Measurements from ENCODE around the gene ING1. TPM values are rescaled to one million over a fixed set of nuclear protein-coding genes. Genes with fewer than 3 reads are reported as not detected.

ING1 gene
- total RNA-seq, 6 donors from 2014 or later = 11.8 to 31.4 (median 17.9) TPM

DNA sequence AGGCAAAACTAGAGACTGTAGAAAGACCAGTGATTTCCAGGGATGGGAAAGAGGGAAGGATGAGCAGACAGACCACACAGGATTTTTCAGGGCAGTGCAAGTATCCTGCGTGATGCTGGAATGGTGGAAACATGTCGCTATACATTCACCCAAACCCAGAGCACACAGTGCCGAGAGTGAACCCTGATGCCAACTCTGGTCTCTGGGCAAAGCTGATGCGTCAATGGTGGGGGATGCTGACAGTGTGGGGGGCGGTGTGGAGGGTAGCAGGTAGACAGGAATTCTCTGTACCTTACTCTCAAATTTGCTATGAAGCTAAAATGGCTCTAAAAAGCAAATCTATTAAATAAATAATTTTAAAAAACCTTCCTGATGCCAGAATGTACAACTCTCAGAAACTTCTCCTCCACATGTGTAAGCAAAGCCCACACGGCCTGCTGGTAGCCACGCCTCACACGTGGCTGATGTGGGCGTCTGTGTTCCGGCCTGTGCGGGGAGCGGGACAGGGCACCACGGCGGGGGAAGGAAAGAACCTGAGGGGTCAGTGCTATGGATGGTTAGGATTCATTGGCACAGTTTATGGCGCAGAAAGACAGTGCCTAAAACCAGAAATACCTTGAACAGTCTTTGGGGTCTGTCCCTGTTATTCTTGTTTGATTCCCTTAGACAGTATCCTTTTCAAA, 31.5 kb upstream of the ING1 start:
- Histone ChIP-seq H3K27ac (no peak overlapping the region), H3K36me3 (peaks cover 7 to 79% (median 53%) of the 10 kb centered on the region in 4 donors), H3K27me3 (no peaks in the 10 kb centered on the region), H3K4me3 (no peak overlapping the region), H3K4me1 (no peaks in the 10 kb centered on the region), H3K9me3 (no peaks in the 10 kb centered on the region)
- ATAC-seq (ENCODE audit: low FRiP score in 2 of 2) (no peak), DNase-seq (no peak)
- TF ChIP-seq POLR2AphosphoS5 (IDR thresholded peaks at IDR 0.05) (no peak), EP300 (IDR thresholded peaks at IDR 0.05) (no peak), POLR2A (IDR thresholded peaks at IDR 0.05) (no peak)
- TF ChIP-seq, protein P1, sequence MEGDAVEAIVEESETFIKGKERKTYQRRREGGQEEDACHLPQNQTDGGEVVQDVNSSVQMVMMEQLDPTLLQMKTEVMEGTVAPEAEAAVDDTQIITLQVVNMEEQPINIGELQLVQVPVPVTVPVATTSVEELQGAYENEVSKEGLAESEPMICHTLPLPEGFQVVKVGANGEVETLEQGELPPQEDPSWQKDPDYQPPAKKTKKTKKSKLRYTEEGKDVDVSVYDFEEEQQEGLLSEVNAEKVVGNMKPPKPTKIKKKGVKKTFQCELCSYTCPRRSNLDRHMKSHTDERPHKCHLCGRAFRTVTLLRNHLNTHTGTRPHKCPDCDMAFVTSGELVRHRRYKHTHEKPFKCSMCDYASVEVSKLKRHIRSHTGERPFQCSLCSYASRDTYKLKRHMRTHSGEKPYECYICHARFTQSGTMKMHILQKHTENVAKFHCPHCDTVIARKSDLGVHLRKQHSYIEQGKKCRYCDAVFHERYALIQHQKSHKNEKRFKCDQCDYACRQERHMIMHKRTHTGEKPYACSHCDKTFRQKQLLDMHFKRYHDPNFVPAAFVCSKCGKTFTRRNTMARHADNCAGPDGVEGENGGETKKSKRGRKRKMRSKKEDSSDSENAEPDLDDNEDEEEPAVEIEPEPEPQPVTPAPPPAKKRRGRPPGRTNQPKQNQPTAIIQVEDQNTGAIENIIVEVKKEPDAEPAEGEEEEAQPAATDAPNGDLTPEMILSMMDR (IDR thresholded peaks at IDR 0.05) = no peak
- 88 to 89% methylated on average over 15 of the region's 15 CpGs for WGBS, 2 donors

DNA sequence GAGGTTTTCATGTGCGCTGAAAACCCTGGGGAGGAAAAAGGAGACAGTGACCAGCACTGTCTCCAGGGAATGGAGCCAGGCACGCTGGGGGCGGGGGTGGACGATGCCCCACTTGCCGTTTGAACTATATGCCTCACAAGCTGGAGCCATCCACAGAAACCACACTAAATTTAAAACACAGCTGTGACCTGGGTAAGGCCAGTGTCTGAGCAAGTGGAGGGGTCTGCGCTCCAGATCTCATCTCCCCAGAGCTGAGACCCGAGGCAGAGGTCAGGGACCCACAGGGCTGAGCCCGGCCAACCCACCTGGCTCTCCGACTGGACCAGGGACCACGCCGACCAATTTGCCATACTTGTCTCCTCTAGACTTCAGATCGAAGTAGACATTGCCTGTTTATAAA, 30.8 kb upstream of the ING1 start:
- Histone ChIP-seq H3K27ac (peak overlapping the region in 1 of 4 donors; percentile 7), H3K36me3 (peaks cover 7 to 84% (median 59%) of the 10 kb centered on the region in 4 donors), H3K4me3 (no peak overlapping the region), H3K4me1 (no peaks in the 10 kb centered on the region), H3K27me3 (no peaks in the 10 kb centered on the region), H3K9me3 (no peaks in the 10 kb centered on the region)
- TF ChIP-seq, protein P1 (IDR thresholded peaks at IDR 0.05) = no peak
- TF ChIP-seq POLR2AphosphoS5 (IDR thresholded peaks at IDR 0.05) (no peak), EP300 (IDR thresholded peaks at IDR 0.05) (no peak), POLR2A (IDR thresholded peaks at IDR 0.05) (no peak)
- WGBS, 2 donors = 93 to 94% methylated on average over 12 of the region's 12 CpGs
- DNase-seq = no peak
- no peak for ATAC-seq (ENCODE audit: low FRiP score in 2 of 2)

DNA sequence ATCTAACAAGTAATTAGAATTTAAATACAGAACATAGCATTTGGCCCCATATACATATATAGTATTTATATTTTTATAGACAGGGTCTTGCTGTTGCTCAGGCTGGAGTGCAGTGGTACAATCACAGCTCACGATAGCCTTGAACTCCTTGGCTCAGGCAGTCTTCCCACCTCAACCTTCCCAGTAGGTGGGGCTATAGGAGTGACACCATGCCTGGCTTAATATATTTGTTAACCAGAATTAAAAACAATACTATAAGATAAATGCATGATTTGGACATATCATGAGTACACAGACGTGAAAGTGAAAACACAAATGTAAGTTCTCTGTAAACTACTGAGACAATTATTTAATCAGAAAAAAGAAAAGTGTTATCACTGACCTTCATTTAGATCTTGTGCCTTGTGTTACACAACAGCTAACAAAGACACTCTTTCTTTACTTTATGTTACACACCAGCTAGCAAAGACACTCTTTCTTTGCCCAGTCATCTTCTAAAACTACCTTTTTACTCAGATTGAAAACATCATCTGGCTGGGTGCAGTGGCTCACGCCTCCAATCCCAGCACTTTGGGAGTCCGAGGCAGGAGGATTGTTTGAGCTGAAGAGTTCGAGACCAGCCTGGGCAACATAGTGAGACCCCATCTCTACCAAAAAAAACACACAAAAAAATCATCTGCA, 30.2 kb upstream of the ING1 start:
- no peaks in the 10 kb centered on the region for H3K4me1 ChIP-seq
- TF ChIP-seq, protein P1 (IDR thresholded peaks at IDR 0.05) = peak in 3 of 6 experiments; percentile 21 to 41 (median 41)
- no peak for TF ChIP-seq EP300 (IDR thresholded peaks at IDR 0.05)
- TF ChIP-seq POLR2A (IDR thresholded peaks at IDR 0.05) = no peak
- no peaks in the 10 kb centered on the region for H3K9me3 ChIP-seq
- DNase-seq (no peak), ATAC-seq (ENCODE audit: low FRiP score in 2 of 2) (peak in 1 of 2 donors; percentile 28)
- H3K27me3 ChIP-seq = no peaks in the 10 kb centered on the region
- H3K36me3 ChIP-seq = peaks cover 4 to 84% (median 58%) of the 10 kb centered on the region in 4 donors
- H3K27ac ChIP-seq = no peak overlapping the region
- no peak overlapping the region for H3K4me3 ChIP-seq
- 81 to 89% methylated on average over 5 of the region's 5 CpGs for WGBS, 2 donors

DNA sequence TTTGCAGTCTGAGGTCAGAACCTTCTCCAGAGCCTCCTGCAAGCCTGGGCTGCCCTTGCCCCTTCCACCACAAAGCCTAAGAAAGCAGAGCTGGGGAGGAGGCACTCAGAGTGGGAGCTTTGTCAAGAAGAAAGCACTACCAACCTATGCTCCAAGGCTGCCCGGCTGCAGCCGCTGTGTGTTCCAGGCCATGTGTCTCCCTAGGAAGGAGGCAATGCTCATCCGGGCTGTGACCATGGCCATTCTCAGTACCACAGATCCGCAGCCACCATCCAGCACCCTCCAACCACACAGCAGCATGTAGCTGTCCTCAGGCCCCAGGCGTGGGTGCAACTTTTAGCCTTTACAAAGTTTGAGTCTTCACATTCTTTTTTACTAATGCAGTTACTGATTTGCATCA, 29.6 kb upstream of the ING1 start:
- no peak overlapping the region for H3K27ac ChIP-seq
- 96 to 98% methylated on average over 5 of the region's 5 CpGs for WGBS, 2 donors
- H3K4me3 ChIP-seq = no peak overlapping the region
- TF ChIP-seq EP300 (IDR thresholded peaks at IDR 0.05) (no peak), POLR2AphosphoS5 (IDR thresholded peaks at IDR 0.05) (no peak), POLR2A (IDR thresholded peaks at IDR 0.05) (no peak)
- TF ChIP-seq, protein P1 (IDR thresholded peaks at IDR 0.05) = no peak
- ATAC-seq (ENCODE audit: low FRiP score in 2 of 2) (peak in 1 of 2 donors; percentile 6), DNase-seq (no peak)
- H3K27me3 ChIP-seq = no peaks in the 10 kb centered on the region
- H3K36me3 ChIP-seq = peaks cover 4 to 84% (median 54%) of the 10 kb centered on the region in 4 donors
- no peaks in the 10 kb centered on the region for H3K4me1 ChIP-seq
- H3K9me3 ChIP-seq = no peaks in the 10 kb centered on the region

Data from upper lobe of left lung (tissue), 6 donors.